Natural killer cell treated with Interleukin-12 subunit alpha and Interleukin-12 subunit beta and Interleukin-15 and Interleukin-18, amount 100 ng/mL, for 72 hours (primary cell): ENCODE results near the gene NOCT. TPM values are rescaled to one million over a fixed set of nuclear protein-coding genes. Genes with fewer than 3 reads are reported as not detected.
"Not testable (repeated sequence)": the region's sequence is repeated elsewhere in the genome, so short reads cannot be mapped to it uniquely, and the experiment has no call there.

Experiments
- ATAC-seq, 2 donors: fragments of 150-1000 bp; cut with Tn5 transposase in 1 of 2; sonication (Bioruptor Pico), chemical (Tn5 transposase) in 1 of 2; 2 replicates each; pipeline ENCODE4 v1.10.0; 2021
- DNase-seq: peaks from one replicate; pipeline ENCODE4 v3.0.0; 2022; ENCODE audit warnings: low spot score
- H3K27ac Mint-ChIP-seq, 2 donors: 1 replicate in 1 of 2; 2 replicates in 1 of 2; pipeline ENCODE4 v1.8.0; 2022; ENCODE audit warnings: mixed read lengths in 2 of 2, mild to moderate bottlenecking in 1 of 2, moderate library complexity in 1 of 2
- H3K27me3 Mint-ChIP-seq, 2 donors: 1 replicate in 1 of 2; 2 replicates in 1 of 2; pipeline ENCODE4 v1.8.0; 2022; ENCODE audit warnings: mixed read lengths in 2 of 2
- H3K36me3 Mint-ChIP-seq: one replicate; pipeline ENCODE4 v1.8.0; 2022; ENCODE audit warnings: mixed read lengths
- H3K4me1 Mint-ChIP-seq, 2 donors: 1 replicate in 1 of 2; 2 replicates in 1 of 2; pipeline ENCODE4 v1.8.0; 2022; ENCODE audit warnings: low read depth in 2 of 2, mixed read lengths in 2 of 2, mild to moderate bottlenecking in 1 of 2
- H3K4me3 Mint-ChIP-seq: one replicate; pipeline ENCODE4 v1.8.0; 2022; ENCODE audit warnings: mixed read lengths
- H3K9me3 Mint-ChIP-seq: 2 replicates; pipeline ENCODE4 v1.8.0; 2022; ENCODE audit warnings: mixed read lengths
- total RNA-seq, 2 donors: library from RNA; stranded (reverse); gene quantifications; one replicate each; pipeline ENCODE4 v1.2.3, GENCODE V29; 2022

The NOCT gene
- total RNA-seq, 2 donors from 2014 or later: 9.9 to 19.7 TPM

- Mint-ChIP-seq H3K36me3 (peaks cover 4% of the 10 kb centered on the region), H3K27ac (peak overlapping the region in 1 of 2 donors; percentile 5), H3K27me3 (no peaks in the 10 kb centered on the region), H3K9me3 (no peaks in the 10 kb centered on the region), H3K4me3 (no peak overlapping the region), H3K4me1 (peaks cover 0 to 14% of the 10 kb centered on the region in 2 donors)
- no peak for DNase-seq
- ATAC-seq: no peak
These were observed 28.7 kb downstream of the NOCT start for GRCh38 chr4:139044291-139044690.

- Mint-ChIP-seq H3K9me3 (no peaks in the 10 kb centered on the region), H3K27me3 (no peaks in the 10 kb centered on the region), H3K27ac (peak overlapping the region in 1 of 2 donors; percentile 57), H3K36me3 (peaks cover 4% of the 10 kb centered on the region), H3K4me3 (no peak overlapping the region), H3K4me1 (peaks cover 0 to 9% of the 10 kb centered on the region in 2 donors)
- no peak for DNase-seq
- ATAC-seq: no peak
These were observed 32.4 kb downstream of the NOCT start for GRCh38 chr4:139048026-139048425.

GRCh38 chr4:139050446-139050845 lies 34.9 kb downstream of the NOCT start:
- ATAC-seq (no peak), DNase-seq (no peak)
- H3K36me3 Mint-ChIP-seq: peaks cover 14% of the 10 kb centered on the region
- peaks cover 12 to 24% of the 10 kb centered on the region in 2 donors for H3K4me1 Mint-ChIP-seq
- H3K9me3 Mint-ChIP-seq: no peaks in the 10 kb centered on the region
- H3K4me3 Mint-ChIP-seq: no peak overlapping the region
- H3K27me3 Mint-ChIP-seq: no peaks in the 10 kb centered on the region
- H3K27ac Mint-ChIP-seq: no peak overlapping the region

- H3K4me3 Mint-ChIP-seq: no peak overlapping the region
- H3K27me3 Mint-ChIP-seq: no peaks in the 10 kb centered on the region
- no peak for ATAC-seq
- no peak overlapping the region for H3K27ac Mint-ChIP-seq
- no peak for DNase-seq
- H3K4me1 Mint-ChIP-seq: peaks cover 20 to 25% of the 10 kb centered on the region in 2 donors
- H3K9me3 Mint-ChIP-seq: no peaks in the 10 kb centered on the region
- H3K36me3 Mint-ChIP-seq: peaks cover 18% of the 10 kb centered on the region
These were observed 38.3 kb downstream of the NOCT start for GRCh38 chr4:139053909-139054308.

- ATAC-seq (no peak), DNase-seq (no peak)
- H3K4me3 Mint-ChIP-seq: no peak overlapping the region
- no peaks in the 10 kb centered on the region for H3K27me3 Mint-ChIP-seq
- H3K27ac Mint-ChIP-seq: peak overlapping the region; percentile 1 to 9
- no peaks in the 10 kb centered on the region for H3K9me3 Mint-ChIP-seq
- peaks cover 24% of the 10 kb centered on the region for H3K36me3 Mint-ChIP-seq
- peaks cover 20 to 24% of the 10 kb centered on the region in 2 donors for H3K4me1 Mint-ChIP-seq
These were observed 39.4 kb downstream of the NOCT start for GRCh38 chr4:139054791-139055505.

DNA sequence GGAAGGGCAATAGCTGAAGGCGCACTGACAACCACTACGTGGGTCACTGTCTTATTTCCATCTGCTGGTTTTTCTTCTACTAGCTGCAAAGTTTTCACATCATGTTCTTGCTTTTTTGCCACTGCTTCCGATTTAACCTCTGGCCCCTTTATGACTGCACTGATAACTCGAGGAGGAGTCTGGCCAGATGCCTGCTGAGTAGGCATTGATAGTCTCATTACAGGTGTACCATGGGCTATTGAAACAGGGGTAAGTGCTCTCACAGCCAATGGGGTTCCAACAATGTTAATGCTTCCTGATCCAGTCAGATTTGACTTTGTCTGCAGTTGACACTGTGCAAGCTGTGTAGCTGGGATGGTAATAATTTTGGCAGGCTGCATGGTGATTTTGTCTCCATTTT lies 43.4 kb downstream of the NOCT start:
- Mint-ChIP-seq H3K4me1 (peaks cover 20 to 21% of the 10 kb centered on the region in 2 donors), H3K36me3 (peaks cover 24% of the 10 kb centered on the region)
- not testable (repeated sequence) for H3K27me3 Mint-ChIP-seq, H3K27ac Mint-ChIP-seq, H3K4me3 Mint-ChIP-seq, ATAC-seq, DNase-seq, H3K9me3 Mint-ChIP-seq

- no peak overlapping the region for H3K27ac Mint-ChIP-seq
- peaks cover 13% of the 10 kb centered on the region for H3K36me3 Mint-ChIP-seq
- no peak for DNase-seq
- no peak for ATAC-seq
- no peaks in the 10 kb centered on the region for H3K27me3 Mint-ChIP-seq
- H3K4me3 Mint-ChIP-seq: no peak overlapping the region
- no peaks in the 10 kb centered on the region for H3K9me3 Mint-ChIP-seq
- peaks cover 7 to 9% of the 10 kb centered on the region in 2 donors for H3K4me1 Mint-ChIP-seq
These were observed 45.0 kb downstream of the NOCT start for GRCh38 chr4:139060591-139060990.

DNA sequence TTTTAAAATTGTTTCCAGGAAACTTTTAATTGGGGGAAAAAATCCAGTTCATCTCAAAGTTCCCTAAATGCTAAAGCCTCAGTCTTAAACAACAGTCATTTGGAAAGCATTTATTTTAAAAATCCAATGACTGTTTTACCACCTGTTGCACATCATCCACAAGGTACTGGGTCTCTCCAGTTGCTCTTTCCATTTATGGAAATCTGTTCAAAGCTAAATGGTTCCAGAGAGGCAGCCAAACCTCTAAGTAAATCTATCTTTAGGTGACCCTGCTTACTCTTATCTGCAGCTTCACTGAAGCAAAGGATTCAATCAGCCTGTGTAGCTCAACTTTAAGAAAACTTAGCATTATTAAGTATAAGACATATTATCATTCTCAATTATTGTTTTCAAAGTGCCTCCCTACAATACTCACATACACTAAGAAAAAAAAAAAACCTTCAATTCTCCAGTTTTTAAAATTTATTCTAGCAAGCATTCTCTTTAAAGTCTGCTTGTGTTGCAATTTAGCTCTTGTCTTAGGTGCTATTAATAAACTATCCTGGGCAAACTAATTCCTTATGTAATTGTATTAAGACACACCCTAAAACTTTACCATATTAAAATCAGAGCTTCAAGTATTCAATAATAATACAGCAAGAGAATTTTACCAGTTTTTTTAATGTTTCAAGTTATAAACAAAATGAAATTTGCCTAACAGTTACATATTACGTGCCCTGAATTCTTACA lies 60.6 kb downstream of the NOCT start:
- H3K36me3 Mint-ChIP-seq: peaks cover 9% of the 10 kb centered on the region
- H3K27me3 Mint-ChIP-seq: no peaks in the 10 kb centered on the region
- no peak overlapping the region for H3K27ac Mint-ChIP-seq
- H3K9me3 Mint-ChIP-seq: no peaks in the 10 kb centered on the region
- ATAC-seq (no peak), DNase-seq (no peak)
- H3K4me1 Mint-ChIP-seq: peaks cover 11 to 17% of the 10 kb centered on the region in 2 donors
- H3K4me3 Mint-ChIP-seq: no peak overlapping the region

DNA sequence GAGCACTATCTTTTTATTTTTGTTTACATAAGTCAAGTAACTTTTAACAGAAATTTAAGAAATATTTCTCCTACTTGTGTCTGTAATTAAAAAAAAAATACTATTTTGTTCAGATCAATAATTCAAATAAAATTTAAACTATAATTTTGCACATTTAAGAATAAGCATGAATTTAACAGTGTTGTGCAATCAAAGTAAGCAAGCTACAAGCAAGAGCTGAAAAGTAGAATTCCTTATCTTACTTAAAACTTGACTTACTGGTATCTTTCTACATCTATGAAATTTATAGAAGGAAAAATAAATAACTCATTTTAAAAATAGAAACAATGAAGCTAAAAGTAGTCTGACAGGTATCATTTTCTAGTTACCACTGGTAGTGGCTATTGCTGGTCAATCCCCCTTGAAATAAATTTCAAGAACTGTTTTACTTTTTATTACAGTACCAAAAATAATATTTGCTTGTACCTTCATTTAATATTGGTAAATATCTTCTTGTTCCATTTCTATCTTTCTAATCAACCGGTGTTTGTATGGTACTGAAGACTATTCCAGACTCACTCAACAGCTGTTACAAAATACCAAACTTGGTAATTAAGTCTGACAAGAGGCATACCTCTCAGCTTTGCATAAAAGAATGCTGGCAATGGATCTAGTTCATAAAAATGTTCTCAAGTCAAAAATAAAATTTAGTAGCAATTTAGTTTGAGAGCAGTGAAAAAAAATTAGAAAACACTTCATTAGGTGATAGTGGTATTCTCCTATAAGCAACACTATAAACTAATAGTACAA lies 62.2 kb downstream of the NOCT start:
- no peak overlapping the region for H3K4me3 Mint-ChIP-seq
- H3K36me3 Mint-ChIP-seq: no peaks in the 10 kb centered on the region
- H3K27ac Mint-ChIP-seq: no peak overlapping the region
- peaks cover 22 to 32% of the 10 kb centered on the region in 2 donors for H3K4me1 Mint-ChIP-seq
- no peaks in the 10 kb centered on the region for H3K9me3 Mint-ChIP-seq
- no peaks in the 10 kb centered on the region for H3K27me3 Mint-ChIP-seq
- ATAC-seq (no peak), DNase-seq (no peak)

DNA sequence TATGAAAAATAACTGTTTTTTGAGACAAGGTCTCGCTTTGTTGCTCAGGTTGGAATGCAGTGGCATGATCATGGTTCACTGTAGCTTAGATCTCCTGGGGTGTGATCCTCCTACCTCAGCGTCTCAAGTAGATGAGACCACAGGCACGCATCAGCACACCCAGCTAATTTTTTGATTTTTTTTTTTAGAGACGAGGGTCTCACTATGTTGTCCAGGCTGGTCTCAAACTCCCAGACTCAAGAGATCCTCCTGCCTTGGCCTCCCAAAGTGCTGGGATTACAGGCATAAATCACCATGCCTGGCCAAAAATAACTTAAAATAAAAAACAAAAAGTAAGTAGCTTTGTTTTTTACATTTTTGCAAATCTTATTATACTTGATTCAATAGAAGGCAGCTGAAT lies 63.3 kb downstream of the NOCT start:
- ATAC-seq: no peak
- Mint-ChIP-seq H3K4me3 (no peak overlapping the region), H3K27me3 (no peaks in the 10 kb centered on the region), H3K36me3 (no peaks in the 10 kb centered on the region), H3K9me3 (no peaks in the 10 kb centered on the region), H3K4me1 (peaks cover 23 to 33% of the 10 kb centered on the region in 2 donors), H3K27ac (no peak overlapping the region)
- DNase-seq: no peak

- Mint-ChIP-seq H3K36me3 (no peaks in the 10 kb centered on the region), H3K9me3 (no peaks in the 10 kb centered on the region), H3K27me3 (no peaks in the 10 kb centered on the region), H3K4me1 (peaks cover 19 to 34% of the 10 kb centered on the region in 2 donors), H3K27ac (peak overlapping the region; percentile 84 to 85), H3K4me3 (peak overlapping the region; percentile 89)
- ATAC-seq: peak; percentile 94 to 95
- peak; percentile 97 for DNase-seq
These were observed 67.4 kb downstream of the NOCT start for GRCh38 chr4:139082750-139083606.

- Mint-ChIP-seq H3K9me3 (no peaks in the 10 kb centered on the region), H3K27me3 (no peaks in the 10 kb centered on the region), H3K27ac (peak overlapping the region; percentile 84 to 85), H3K36me3 (no peaks in the 10 kb centered on the region), H3K4me3 (peak overlapping the region; percentile 89), H3K4me1 (peaks cover 19 to 34% of the 10 kb centered on the region in 2 donors)
- DNase-seq (peak; percentile 75), ATAC-seq (peak; percentile 60 to 71)
These were observed 68.0 kb downstream of the NOCT start for GRCh38 chr4:139083607-139083955.
